ENCODE data around the gene ZNF578.

- TF ChIP-seq CTCF (conservative IDR thresholded peaks at IDR 0.05 in 1 of 2, IDR thresholded peaks at IDR 0.05 in 1 of 2; ENCODE audit: low read depth in 1 of 2, low read length in 2 of 2): no peak
- no peak for TF ChIP-seq EZH2 (IDR thresholded peaks at IDR 0.05; ENCODE audit: low read length, missing control alignments)
Measured at GRCh38 chr19:52533901-52534300, 80.5 kb downstream of the ZNF578 start.
